HG02642 (cell line): ENCODE measurements around the gene RNF2.
A peak's percentile ranks its signal among the peaks of the same experiment; 100 is the strongest.
"Not testable (repeated sequence)": the region's sequence is repeated elsewhere in the genome, so short reads cannot be mapped to it uniquely, and the experiment has no call there.

Source experiments
- ATAC-seq: cut with Tn5 transposase; IDR thresholded peaks from one replicate; pipeline ENCODE4 v1.9.1; 2021; ENCODE audit warnings: mild to moderate bottlenecking; ENCODE audit not compliant: unreplicated experiment, poor library complexity

RNF2 gene

DNA sequence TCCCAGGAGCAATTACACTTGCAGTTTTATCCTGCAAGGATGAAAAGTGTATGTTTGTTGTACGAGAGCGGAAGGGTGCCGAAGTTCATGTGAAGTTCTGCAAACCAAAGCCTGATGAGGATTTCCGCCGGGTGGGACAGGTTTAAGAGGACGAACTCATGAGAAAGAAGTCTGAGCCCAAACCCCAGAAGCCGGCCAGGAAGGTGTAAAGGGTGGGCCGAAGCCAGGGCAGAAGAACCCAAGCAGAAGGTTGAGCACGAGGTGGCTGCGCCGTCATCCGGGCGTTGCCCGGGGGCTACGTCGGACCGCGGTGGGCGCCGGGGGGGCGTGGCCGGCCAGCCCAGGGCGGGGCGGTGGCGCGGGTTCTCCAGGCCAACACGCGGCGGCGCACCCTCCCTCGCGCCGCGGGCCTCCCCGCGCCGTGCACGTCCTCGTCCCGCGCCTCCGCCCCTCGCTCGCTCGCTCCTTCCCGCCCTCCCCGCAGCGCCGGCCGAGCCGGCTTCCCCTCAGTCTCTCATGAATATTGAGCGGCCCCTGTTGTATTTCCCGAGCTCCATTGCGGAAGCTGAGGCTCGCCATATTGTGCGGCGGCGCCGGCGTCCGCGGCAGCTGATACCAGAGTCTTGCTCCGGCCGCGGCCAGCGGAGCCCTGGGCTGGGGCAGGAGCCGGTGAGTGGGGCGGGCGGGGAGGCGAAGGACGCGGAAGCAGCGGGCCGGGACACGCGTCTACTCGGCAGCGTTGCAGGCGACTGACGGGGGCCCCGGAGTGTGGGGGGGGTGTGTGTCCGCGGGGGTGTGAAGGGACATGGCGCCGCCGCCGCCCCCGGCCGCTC, at the start of gene RNF2:
Gene RNF2, plus strand, starts transcription at position 578 of the 833 bp plus-strand sequence. CDS start 41,996 bp downstream, outside the sequence.
- peak; percentile 91 for ATAC-seq

DNA sequence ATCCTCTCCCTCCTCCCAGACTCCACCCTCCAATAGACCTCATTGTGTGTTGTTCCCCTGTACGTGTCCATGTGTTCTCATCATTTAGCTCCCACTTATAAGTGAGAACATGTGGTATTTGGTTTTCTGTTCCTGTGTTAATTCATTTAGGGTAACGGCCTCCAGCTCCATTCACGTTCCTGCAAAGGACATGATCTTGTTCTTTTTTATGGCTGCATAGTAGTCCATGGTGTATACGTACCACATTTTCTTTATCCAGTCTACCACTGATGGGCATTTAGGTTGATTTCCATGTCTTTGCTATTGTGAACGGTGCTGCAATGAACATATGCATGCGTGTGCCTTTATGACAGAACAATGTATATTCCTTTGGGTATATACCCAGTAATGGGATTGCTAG, 45.4 kb upstream of the RNF2 start:
- not testable (repeated sequence) for ATAC-seq

DNA sequence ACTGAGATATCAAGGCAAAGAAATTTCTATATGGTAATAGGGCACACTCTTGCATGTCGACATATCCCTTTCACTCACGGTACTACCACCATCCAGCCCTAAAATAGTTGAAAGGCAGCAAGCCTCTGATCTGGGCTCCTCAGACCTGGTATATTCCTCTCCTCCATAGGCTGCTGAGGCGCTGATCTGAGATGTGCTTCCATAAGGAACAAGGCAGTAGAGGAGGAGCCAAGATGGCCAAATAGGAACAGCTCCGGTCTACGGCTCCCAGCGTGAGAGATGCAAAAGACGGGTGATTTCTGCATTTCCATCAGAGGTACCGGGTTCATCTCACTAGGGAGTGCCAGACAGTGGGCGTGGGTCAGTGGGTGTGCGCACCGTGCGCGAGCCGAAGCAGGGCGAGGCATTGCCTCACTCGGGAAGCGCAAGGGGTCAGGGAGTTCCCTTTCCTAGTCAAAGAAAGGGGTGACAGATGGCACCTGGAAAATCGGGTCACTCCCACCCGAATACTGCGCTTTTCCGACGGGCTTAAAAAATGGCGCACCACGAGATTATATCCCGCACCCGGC, 44.0 kb upstream of the RNF2 start:
- ATAC-seq, result not testable (repeated sequence)

- ATAC-seq, result no peak
Measured at GRCh38 chr1:185008838-185009237, 36.5 kb upstream of the RNF2 start.

GRCh38 chr1:185010361-185010760, 35.0 kb upstream of the RNF2 start:
- ATAC-seq, result no peak

DNA sequence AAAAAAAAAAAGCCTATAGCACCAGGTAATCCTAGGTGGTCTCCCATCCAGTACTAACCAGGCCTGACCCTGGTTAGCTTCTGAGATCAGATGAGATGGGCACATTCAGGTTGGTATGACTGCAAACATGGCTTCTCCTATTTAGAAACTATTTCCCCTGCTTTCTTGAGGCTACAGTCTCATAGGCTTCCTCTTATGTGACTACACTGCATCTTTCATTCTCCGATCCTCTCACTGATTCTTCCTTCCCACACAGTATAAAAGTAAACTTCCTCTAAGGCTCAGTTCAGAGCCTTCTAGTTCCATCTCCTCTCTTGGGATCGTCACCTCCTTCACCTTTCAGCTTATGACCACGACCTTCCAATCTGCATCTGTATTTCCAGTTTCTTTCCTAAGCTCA, 30.4 kb upstream of the RNF2 start:
- ATAC-seq, result no peak

GRCh38 chr1:185015631-185016030, 29.7 kb upstream of the RNF2 start:
- ATAC-seq, result no peak

DNA sequence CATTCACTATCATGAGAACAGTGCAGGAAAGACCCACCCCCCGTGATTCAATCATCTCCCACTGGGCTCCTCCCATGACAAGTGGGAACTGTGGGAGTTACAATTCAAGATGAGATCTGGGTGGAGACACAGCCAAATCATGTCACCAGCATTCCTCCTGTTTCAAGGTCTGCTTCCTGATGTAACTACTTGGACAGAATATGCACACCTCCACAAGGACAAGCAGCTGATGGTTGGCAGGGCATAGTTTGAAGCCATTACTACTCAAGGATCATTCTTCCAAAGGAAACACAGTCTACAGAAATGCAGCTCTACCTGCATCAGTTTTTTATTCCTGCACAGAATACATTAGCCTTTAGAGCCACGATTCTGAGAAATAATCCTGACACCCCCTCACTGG, 28.5 kb upstream of the RNF2 start:
- ATAC-seq, result no peak

DNA sequence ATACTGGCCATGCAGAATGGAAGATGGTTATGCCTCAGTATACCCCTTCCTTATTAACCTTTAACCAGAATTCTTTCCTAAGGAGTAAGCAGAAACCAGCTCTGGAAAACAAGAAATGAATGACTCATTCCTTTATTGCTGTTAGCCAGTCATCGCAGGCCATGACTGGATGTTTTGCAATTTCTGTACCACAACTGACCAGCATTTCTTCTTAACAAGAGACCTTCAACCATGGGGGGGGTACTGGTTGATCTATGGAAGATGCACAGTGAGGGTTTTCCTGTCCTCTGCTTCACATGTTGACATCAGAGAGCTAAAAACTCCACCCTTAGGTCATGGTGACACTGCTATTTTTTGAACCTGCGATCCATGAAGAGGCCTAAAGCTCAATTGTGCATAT, 28.0 kb upstream of the RNF2 start:
- no peak for ATAC-seq

- no peak for ATAC-seq
Measured at GRCh38 chr1:185017966-185018365, 27.4 kb upstream of the RNF2 start.

DNA sequence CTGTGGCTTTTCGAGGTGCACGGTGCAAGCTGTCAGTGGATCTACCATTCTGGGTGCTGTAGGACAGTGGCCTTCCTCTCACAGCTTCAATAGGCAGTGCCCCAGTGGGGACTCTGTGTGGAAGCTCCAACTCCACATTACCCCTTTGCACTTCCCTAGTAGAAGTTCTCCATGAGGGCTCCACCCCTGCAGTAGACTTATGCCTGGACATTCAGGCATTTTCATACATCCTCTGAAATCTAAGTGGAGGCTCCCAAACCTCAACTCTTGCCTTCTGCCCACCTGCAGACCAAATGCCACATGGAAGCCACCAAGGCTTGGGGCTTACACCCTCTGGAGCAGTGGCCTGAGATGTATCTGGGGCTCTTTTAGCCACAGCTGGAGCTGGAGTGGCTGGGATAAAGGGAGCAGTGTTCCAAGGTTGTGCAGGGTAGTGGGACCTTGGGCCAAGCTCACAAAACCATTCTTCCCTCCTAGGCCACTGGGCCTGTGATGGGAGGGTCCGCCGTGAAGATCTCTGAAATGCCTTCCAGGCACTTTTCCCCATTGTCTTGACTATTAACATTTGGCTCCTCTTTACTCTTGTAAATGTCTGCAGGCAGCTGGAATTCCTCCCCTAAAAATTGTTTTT, 18.0 kb upstream of the RNF2 start:
- no peak for ATAC-seq

DNA sequence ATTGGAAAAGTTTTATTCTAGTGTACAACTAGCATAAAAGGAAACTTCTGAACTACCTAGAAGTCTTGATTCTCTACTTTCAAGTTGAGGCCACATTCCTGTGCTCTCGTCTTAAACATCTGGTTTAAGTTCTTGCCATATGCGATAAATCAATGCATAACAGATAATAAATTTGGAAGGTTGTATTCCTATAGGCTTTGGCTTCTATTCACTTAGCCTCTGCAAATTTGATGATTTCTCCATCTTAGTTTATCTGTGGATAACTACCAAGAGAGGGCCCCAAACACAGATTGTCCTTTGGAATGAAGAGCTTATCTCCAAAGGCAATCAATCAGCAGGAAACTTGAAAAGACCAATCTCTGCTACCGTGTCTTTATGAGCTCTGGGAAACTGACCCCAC, 11.7 kb upstream of the RNF2 start:
- no peak for ATAC-seq

- ATAC-seq, result no peak
Measured at GRCh38 chr1:185035258-185035657, 10.1 kb upstream of the RNF2 start.

- ATAC-seq, result no peak
Measured at GRCh38 chr1:185038813-185039376, 6.5 kb upstream of the RNF2 start.

GRCh38 chr1:185039726-185040407, 5.5 kb upstream of the RNF2 start:
- no peak for ATAC-seq

DNA sequence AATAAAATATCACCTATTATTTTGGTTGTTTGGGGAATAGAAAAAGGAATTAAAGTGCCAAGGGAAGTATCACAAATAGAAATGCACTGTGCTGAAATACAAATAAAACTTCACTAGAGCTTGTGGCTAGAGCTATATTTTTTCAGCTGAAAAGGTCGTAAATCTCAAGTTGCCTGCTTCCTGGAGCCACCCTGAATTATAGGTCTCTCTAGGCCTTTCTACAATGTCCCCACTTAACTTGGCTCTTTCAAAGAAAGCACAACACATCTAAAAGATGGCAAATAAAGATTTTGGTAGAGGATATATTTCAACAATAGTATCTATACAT, 5.0 kb upstream of the RNF2 start:
- no peak for ATAC-seq

DNA sequence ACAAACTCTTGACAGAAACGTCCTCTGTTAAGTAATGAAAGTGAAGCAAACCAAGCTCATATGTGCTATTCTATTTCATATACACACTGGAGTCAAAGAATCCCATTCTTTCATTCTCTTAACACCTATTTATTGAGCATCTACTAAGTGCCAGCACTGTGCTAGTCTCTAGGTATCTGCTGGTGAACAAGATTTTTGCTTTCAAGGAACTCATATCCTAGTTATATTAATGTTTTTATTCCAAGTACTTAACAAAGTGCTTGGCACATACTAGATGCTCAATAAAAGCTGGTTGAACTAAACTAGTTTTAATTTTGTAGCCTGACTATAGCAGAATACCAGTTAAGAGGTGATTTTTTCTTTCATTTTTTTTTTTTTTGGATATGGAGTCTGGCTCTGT, 3.6 kb upstream of the RNF2 start:
- no peak for ATAC-seq

GRCh38 chr1:185042737-185043136, 2.6 kb upstream of the RNF2 start:
- ATAC-seq, result no peak

GRCh38 chr1:185044387-185044786, 971 bp upstream of the RNF2 start:
- ATAC-seq, result no peak

DNA sequence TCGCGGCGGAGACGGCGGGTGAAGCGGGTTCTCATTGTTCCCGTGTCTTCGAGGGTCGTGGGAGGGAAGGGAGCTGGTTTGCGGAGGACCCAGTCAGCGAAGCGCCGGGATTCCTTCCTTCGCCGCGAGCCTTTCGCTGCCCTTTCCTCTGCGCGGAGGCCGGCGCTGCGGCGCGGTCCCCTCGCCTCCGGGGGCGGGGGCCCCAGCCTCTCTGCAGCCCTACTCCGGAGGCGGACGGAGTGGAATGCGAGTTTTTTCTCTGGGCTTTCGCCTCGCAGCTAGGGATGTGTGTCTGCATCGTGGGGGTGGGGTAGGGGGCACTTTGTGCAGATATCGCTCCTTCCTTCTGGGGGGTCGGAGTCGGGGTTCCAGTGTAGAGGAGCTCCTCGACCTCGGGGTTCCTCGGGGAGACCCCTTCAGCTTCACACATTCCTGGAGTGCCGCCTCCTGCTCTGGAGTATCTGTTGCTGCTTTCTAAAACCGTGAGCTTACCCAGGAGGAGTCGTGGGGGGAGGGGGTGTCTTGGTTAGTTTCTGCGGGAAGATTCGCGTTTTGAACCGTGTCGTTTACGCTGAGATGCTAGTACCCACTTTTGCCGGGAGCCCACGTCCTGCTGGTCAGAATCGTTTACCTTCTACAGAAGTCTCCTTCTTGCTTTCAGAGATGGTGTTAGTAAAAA, 595 bp downstream of the RNF2 start:
- peak; percentile 34 for ATAC-seq
